Neural crest cell (in vitro differentiated cells): ENCODE measurements around the gene DENND1A. TPM values are rescaled to one million over a fixed set of nuclear protein-coding genes. Genes with fewer than 3 reads are reported as not detected.

Experiments used
- DNase-seq: peaks from one replicate; pipeline ENCODE4 v3.0.0; 2021; ENCODE audit warnings: low read depth, mixed read lengths, low spot score
- H3K27ac Mint-ChIP-seq: one replicate; pipeline ENCODE4 v1.8.0; 2021; ENCODE audit warnings: mild to moderate bottlenecking, mixed read lengths; ENCODE audit not compliant: unreplicated experiment
- H3K27me3 Mint-ChIP-seq: 2 replicates; pipeline ENCODE4 v1.8.0; 2021; ENCODE audit warnings: low read depth, mild to moderate bottlenecking, mixed read lengths
- H3K36me3 Mint-ChIP-seq: 2 replicates; pipeline ENCODE4 v1.8.0; 2021; ENCODE audit warnings: low read depth, mild to moderate bottlenecking, mixed read lengths
- H3K4me1 Mint-ChIP-seq: 2 replicates; pipeline ENCODE4 v1.8.0; 2021; ENCODE audit warnings: mixed read lengths
- H3K4me3 Mint-ChIP-seq: one replicate; pipeline ENCODE4 v1.8.0; 2021; ENCODE audit warnings: mild to moderate bottlenecking, mixed read lengths
- H3K9me3 Mint-ChIP-seq: 2 replicates; pipeline ENCODE4 v1.8.0; 2021; ENCODE audit warnings: mixed read lengths
- CTCF ChIP-seq: fragments of 200-600 bp; sonication (generic); conservative IDR thresholded peaks from 2 replicates; pipeline ENCODE4 v1.5.0; 2021; ENCODE audit warnings: antibody characterized with exemption, mild to moderate bottlenecking
- total RNA-seq: library from RNA; stranded (reverse); gene quantifications from 2 replicates; pipeline ENCODE4 v1.2.1, GENCODE V29; 2021

Gene DENND1A
- total RNA-seq, 1 donor from 2014 or later, result 17.8 TPM

- Mint-ChIP-seq H3K27ac (peak overlapping the region; percentile 94), H3K4me3 (peak overlapping the region; percentile 93), H3K9me3 (no peaks in the 10 kb centered on the region), H3K27me3 (no peaks in the 10 kb centered on the region), H3K36me3 (no peaks in the 10 kb centered on the region), H3K4me1 (peaks cover 73% of the 10 kb centered on the region)
- no peak for DNase-seq
- no peak for TF ChIP-seq CTCF
Measured at GRCh38 chr9:123359546-123359945, 570.4 kb downstream of the DENND1A start.

GRCh38 chr9:123359106-123359505, 570.8 kb downstream of the DENND1A start:
- H3K27me3 Mint-ChIP-seq, result peaks cover 2% of the 10 kb centered on the region
- no peak for DNase-seq
- H3K9me3 Mint-ChIP-seq, result no peaks in the 10 kb centered on the region
- H3K4me1 Mint-ChIP-seq, result peaks cover 72% of the 10 kb centered on the region
- H3K27ac Mint-ChIP-seq, result peak overlapping the region; percentile 97
- TF ChIP-seq CTCF, result no peak
- no peaks in the 10 kb centered on the region for H3K36me3 Mint-ChIP-seq
- H3K4me3 Mint-ChIP-seq, result peak overlapping the region; percentile 93

- Mint-ChIP-seq H3K27me3 (peaks cover 4% of the 10 kb centered on the region), H3K9me3 (no peaks in the 10 kb centered on the region), H3K4me1 (peaks cover 66% of the 10 kb centered on the region), H3K36me3 (no peaks in the 10 kb centered on the region), H3K4me3 (peak overlapping the region; percentile 93), H3K27ac (peak overlapping the region; percentile 97)
- DNase-seq, result peak; percentile 73
- TF ChIP-seq CTCF, result no peak
Measured at GRCh38 chr9:123358181-123358905, 571.6 kb downstream of the DENND1A start.

- DNase-seq, result no peak
- Mint-ChIP-seq H3K9me3 (no peaks in the 10 kb centered on the region), H3K36me3 (no peaks in the 10 kb centered on the region), H3K4me3 (peak overlapping the region; percentile 93), H3K27me3 (peaks cover 6% of the 10 kb centered on the region), H3K4me1 (peaks cover 65% of the 10 kb centered on the region), H3K27ac (peak overlapping the region; percentile 97)
- no peak for TF ChIP-seq CTCF
Measured at GRCh38 chr9:123357743-123358059, 572.2 kb downstream of the DENND1A start.

- no peaks in the 10 kb centered on the region for H3K9me3 Mint-ChIP-seq
- peaks cover 12% of the 10 kb centered on the region for H3K27me3 Mint-ChIP-seq
- TF ChIP-seq CTCF, result no peak
- peaks cover 63% of the 10 kb centered on the region for H3K4me1 Mint-ChIP-seq
- peak overlapping the region; percentile 97 for H3K27ac Mint-ChIP-seq
- no peaks in the 10 kb centered on the region for H3K36me3 Mint-ChIP-seq
- peak overlapping the region; percentile 93 for H3K4me3 Mint-ChIP-seq
- DNase-seq, result peak; percentile 48
Measured at GRCh38 chr9:123356851-123357742, 572.8 kb downstream of the DENND1A start.
